SK-N-SH (cell line): ENCODE measurements around the gene FABP3. TPM values are rescaled to one million over a fixed set of nuclear protein-coding genes. Genes with fewer than 3 reads are reported as not detected.

Source experiments
- CTCF ChIA-PET: fragments of 300-600, 350-600 bp; formaldehyde crosslinking; extraction: SDS; loops from one replicate; lab custom pipeline; 2021; lab: Yijun Ruan, JAX
- POLR2A ChIA-PET: fragments of 350-600 bp; sonication (Branson Sonifier 250); formaldehyde crosslinking; extraction: SDS; loops from one replicate; lab custom pipeline; 2020; ENCODE audit warnings: antibody characterized with exemption, inconsistent platforms; lab: Yijun Ruan, JAX
- DNase-seq: peaks from one replicate; pipeline ENCODE4 v3.0.0; 2012
- H2AFZ ChIP-seq: fragments of 200-600 bp; sonication (generic); 2 replicates; pipeline ENCODE4 v1.8.1; 2016; ENCODE audit warnings: antibody characterized with exemption, mild to moderate bottlenecking, low read depth
- H3F3A ChIP-seq: fragments of 200-600 bp; sonication (generic); replicated peaks from 2 replicates; pipeline ENCODE3; 2016; ENCODE audit warnings: antibody characterized with exemption, mild to moderate bottlenecking; ENCODE audit not compliant: insufficient read depth
- H3K27ac ChIP-seq, 2 experiments: fragments of 200-500 bp in 1 of 2; fragments of 200-600 bp in 1 of 2; sonication (Bioruptor generic) in 1 of 2; sonication (generic), shearing (Covaris generic) in 1 of 2; 2 replicates each; pipeline versions ENCODE4 v1.5.1 to v1.6.1; 2014 to 2016; ENCODE audit warnings: low read depth in 2 of 2, inconsistent platforms in 1 of 2, low read length in 1 of 2, mild to moderate bottlenecking in 1 of 2, mixed read lengths in 1 of 2
- H3K27me3 ChIP-seq: fragments of 200-600 bp; sonication (generic), shearing (Covaris generic); 2 replicates; pipeline ENCODE4 v1.6.1; 2016; ENCODE audit warnings: mixed run types; ENCODE audit not compliant: insufficient read depth
- H3K36me3 ChIP-seq, 2 experiments: fragments of 200-500 bp in 1 of 2; fragments of 200-600 bp in 1 of 2; sonication (Bioruptor generic) in 1 of 2; sonication (generic) in 1 of 2; replicated peaks in 1 of 2; 2 replicates each; pipeline versions ENCODE3 to v1.5.1; 2014 to 2016; ENCODE audit warnings: low read length in 1 of 2, mild to moderate bottlenecking in 1 of 2; ENCODE audit not compliant: insufficient read depth in 2 of 2, control insufficient read depth in 1 of 2
- H3K4me1 ChIP-seq, 2 experiments: fragments of 200-500 bp in 1 of 2; fragments of 200-600 bp in 1 of 2; sonication (Bioruptor generic) in 1 of 2; sonication (generic), shearing (Covaris generic) in 1 of 2; 2 replicates each; pipeline versions ENCODE4 v1.5.1 to v1.6.1; 2014 to 2016; ENCODE audit warnings: low read depth in 1 of 2, low read length in 1 of 2, mixed run types in 1 of 2; ENCODE audit not compliant: insufficient read depth in 2 of 2, control insufficient read depth in 1 of 2
- H3K4me2 ChIP-seq: fragments of 200-600 bp; sonication (generic), shearing (Covaris generic); 2 replicates; pipeline ENCODE4 v1.6.1; 2017; ENCODE audit warnings: mixed run types
- H3K4me3 ChIP-seq, 2 experiments: fragments of 200-500 bp in 1 of 2; fragments of 200-600 bp in 1 of 2; sonication (Bioruptor generic) in 1 of 2; sonication (generic), shearing (Covaris generic) in 1 of 2; 2 replicates each; pipeline versions ENCODE4 v1.5.1 to v1.8.1; 2014 to 2016; ENCODE audit warnings: low read depth in 2 of 2, inconsistent platforms in 1 of 2, low read length in 1 of 2, mild to moderate bottlenecking in 1 of 2, mixed read lengths in 1 of 2, moderate library complexity in 1 of 2
- H3K79me2 ChIP-seq: fragments of 200-600 bp; sonication (generic); 2 replicates; pipeline ENCODE4 v1.8.1; 2017; ENCODE audit warnings: mild to moderate bottlenecking; ENCODE audit not compliant: insufficient read depth
- H3K9ac ChIP-seq: fragments of 200-600 bp; sonication (generic); 2 replicates; pipeline ENCODE4 v1.6.1; 2017; ENCODE audit warnings: mixed run types
- H3K9me2 ChIP-seq: fragments of 200-600 bp; sonication (generic); 2 replicates; pipeline ENCODE4 v1.6.1; 2017; ENCODE audit warnings: mixed run types
- H3K9me3 ChIP-seq: fragments of 200-600 bp; sonication (generic); 2 replicates; pipeline ENCODE4 v1.6.1; 2017; ENCODE audit warnings: mixed run types, mild to moderate bottlenecking, moderate library complexity
- H4K20me1 ChIP-seq: fragments of 200-600 bp; sonication (generic); 2 replicates; pipeline ENCODE4 v1.6.1; 2017; ENCODE audit warnings: mild to moderate bottlenecking, mixed run types; ENCODE audit not compliant: insufficient read depth
- CHD2 ChIP-seq: fragments of 150-350 bp; IDR thresholded peaks from 2 replicates; pipeline ENCODE4 v1.6.1; 2018; ENCODE audit warnings: low read length; ENCODE audit not compliant: partially characterized antibody
- ELF1 ChIP-seq: IDR thresholded peaks from 2 replicates; pipeline ENCODE4 v1.4.0; 2012
- FOSL2 ChIP-seq: IDR thresholded peaks from 2 replicates; pipeline ENCODE4 v1.4.0; 2012; ENCODE audit warnings: low read depth, mild to moderate bottlenecking, moderate library complexity, borderline replicate concordance
- FOXJ3 ChIP-seq: sonication (generic); formaldehyde crosslinking; IDR thresholded peaks from 2 replicates; pipeline ENCODE4 v1.5.1; 2020; ENCODE audit warnings: mild to moderate bottlenecking, missing genetic modification reagents
- FOXM1 ChIP-seq: IDR thresholded peaks from 2 replicates; pipeline ENCODE4 v1.4.0; 2012; ENCODE audit warnings: low read depth, mild to moderate bottlenecking
- GATA2 ChIP-seq: sonication (generic); formaldehyde crosslinking; IDR thresholded peaks from 2 replicates; pipeline ENCODE4 v1.5.0; 2020; ENCODE audit warnings: mild to moderate bottlenecking, missing genetic modification reagents
- MEF2A ChIP-seq: IDR thresholded peaks from 2 replicates; pipeline ENCODE4 v1.4.0; 2012; ENCODE audit warnings: low read depth, borderline replicate concordance
- NFIC ChIP-seq: IDR thresholded peaks from 2 replicates; pipeline ENCODE4 v1.4.0; 2012; ENCODE audit warnings: borderline replicate concordance
- RAD21 ChIP-seq: IDR thresholded peaks from 2 replicates; pipeline ENCODE4 v1.6.1; 2012; ENCODE audit warnings: mild to moderate bottlenecking, low read length
- RFX5 ChIP-seq: IDR thresholded peaks from 2 replicates; pipeline ENCODE4 v1.6.1; 2012; ENCODE audit warnings: mild to moderate bottlenecking, improper control_type of control experiment, low read length
- SIN3A ChIP-seq: IDR thresholded peaks from 2 replicates; pipeline ENCODE4 v1.6.1; 2012; ENCODE audit warnings: low read depth, mild to moderate bottlenecking, low read length, moderate library complexity, borderline replicate concordance
- SMC3 ChIP-seq: IDR thresholded peaks from 2 replicates; pipeline ENCODE4 v1.6.1; 2012; ENCODE audit warnings: low read depth, low read length, improper control_type of control experiment
- TCF12 ChIP-seq: IDR thresholded peaks from 2 replicates; pipeline ENCODE4 v1.4.0; 2012
- YY1 ChIP-seq: IDR thresholded peaks from 2 replicates; pipeline ENCODE4 v1.4.0; 2012; ENCODE audit warnings: low read depth, mild to moderate bottlenecking
- WGBS: methylation state at CpG from one replicate; pipeline ENCODE4 v1.1.6; 2017; ENCODE audit warnings: low lambda C conversion rate; 5-methylcytosine and 5-hydroxymethylcytosine counted together
- polyA plus RNA-seq, 3 experiments: library from polyadenylated mRNA; depleted of rRNA; stranded (reverse); fragments of >200 nt; gene quantifications; 2 replicates each; pipeline ENCODE4 v1.2.3, GENCODE V29; 2012
- TF ChIP-seq, protein P1 (sequence below): IDR thresholded peaks from 2 replicates; pipeline ENCODE4 v1.4.0; 2012; ENCODE audit warnings: low read depth
- TF ChIP-seq, protein P2 (sequence below): fragments of 200-600 bp; sonication (generic); IDR thresholded peaks from 2 replicates; pipeline ENCODE4 v1.6.1; 2017; ENCODE audit warnings: antibody characterized with exemption, mild to moderate bottlenecking, moderate library complexity
- TF ChIP-seq, protein P3 (sequence below): IDR thresholded peaks from 2 replicates; pipeline ENCODE4; 2012
- TF ChIP-seq, protein P4 (sequence below): IDR thresholded peaks from 2 replicates; pipeline ENCODE4 v1.4.0; 2012; ENCODE audit warnings: low read depth, borderline replicate concordance
- TF ChIP-seq, protein P5 (sequence below): IDR thresholded peaks from 2 replicates; pipeline ENCODE4 v1.6.1; 2012; ENCODE audit warnings: mild to moderate bottlenecking, low read depth, low read length, moderate library complexity

FABP3 gene
- 0.08 TPM in 1 of 2 replicates, not detected in the other for polyA plus RNA-seq (2012; rRNA removed)
- 0.16 TPM in 1 of 2 replicates, not detected in the other for polyA plus RNA-seq (2012; cell fraction: cytosol; rRNA removed)
- polyA plus RNA-seq (2012; cell fraction: nucleus; rRNA removed), result not detected in 2 replicates

DNA sequence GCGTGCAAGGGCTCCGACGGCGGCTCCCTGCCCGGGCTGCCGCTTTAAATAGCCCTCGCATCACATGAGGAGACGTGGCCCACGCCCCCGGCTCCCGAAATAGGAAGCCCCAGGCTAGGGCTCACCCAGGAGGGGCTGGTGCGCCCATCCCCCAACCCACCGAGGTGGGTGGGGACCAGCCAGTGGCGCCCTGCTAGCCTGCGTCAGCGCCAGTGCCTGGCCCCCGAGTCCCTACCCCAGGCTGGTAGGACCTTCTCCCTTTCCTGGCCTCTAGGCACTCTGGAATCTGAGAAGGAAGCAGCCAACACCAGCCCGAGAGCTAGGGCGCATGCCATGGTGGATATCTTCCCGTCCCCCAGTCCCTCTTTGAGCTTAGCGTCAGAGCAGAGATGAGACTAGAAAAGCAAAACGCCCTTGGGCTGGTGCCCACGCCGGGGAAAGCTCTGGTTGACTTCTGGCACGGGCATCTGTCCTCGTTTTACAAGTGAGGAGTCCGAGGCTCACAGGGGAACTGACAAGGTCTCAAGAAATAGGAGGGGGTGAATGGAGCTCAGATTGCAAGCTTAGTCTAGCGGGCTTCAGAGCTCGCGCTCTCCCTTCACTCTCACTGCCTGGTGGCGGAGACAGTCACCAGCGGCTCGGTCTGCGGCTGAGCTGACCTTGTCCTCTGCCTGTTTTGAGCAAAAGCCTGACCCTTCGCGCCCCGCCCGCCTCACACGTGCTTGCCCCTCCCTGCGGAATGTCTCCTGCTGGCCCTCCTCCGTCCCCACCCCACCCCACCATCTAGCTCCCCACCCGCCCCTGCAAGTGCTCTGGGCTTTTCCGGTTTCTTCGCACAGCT is at the start of gene FABP3:
FABP3 (minus strand) TSS at position 21 of the 841 bp plus-strand sequence. CDS start 62 bp downstream, outside the sequence.
- CTCF ChIA-PET, result interaction anchor here (1.1 to 12.3 kb wide), 5 partner anchors 17 to 190 kb away, joined by 3 to 88 read pairs (median 8); no protein-coding TSS in a partner anchor
- POLR2A ChIA-PET, result interaction anchor here (1.1 kb wide), 1 partner anchor 12 kb away, joined by 3 read pairs; no protein-coding TSS in a partner anchor
- peak within 1 kb of the TSS; percentile 62; the same call in 1 of the 2 replicates for H3K4me2 ChIP-seq
- no peaks in the 10 kb centered on the region for H3K79me2 ChIP-seq
- no peak within 1 kb of the TSS for H3K4me3 ChIP-seq
- H4K20me1 ChIP-seq, result no peaks in the 10 kb centered on the region
- DNase-seq, result peak; percentile 68
- no peaks in the 10 kb centered on the region for H3K27me3 ChIP-seq
- H3F3A ChIP-seq, result no peaks in the 10 kb centered on the region
- H3K36me3 ChIP-seq, result no peaks in the 10 kb centered on the region
- 62% methylated on average over 28 of the region's 44 CpGs for WGBS
- no peak within 1 kb of the TSS for H3K9ac ChIP-seq
- H3K9me2 ChIP-seq, result no peaks in the 10 kb centered on the region
- H2AFZ ChIP-seq, result no peak within 1 kb of the TSS
- H3K9me3 ChIP-seq, result no peaks in the 10 kb centered on the region
- peaks cover 0 to 26% of the 10 kb centered on the region in 2 experiments; a peak in 1 of 4 replicates for H3K4me1 ChIP-seq
- no peak for TF ChIP-seq GATA2 (CRISPR knock-in tag)
- TF ChIP-seq FOXM1, result no peak
- no peak for TF ChIP-seq SMC3
- TF ChIP-seq, protein P1, sequence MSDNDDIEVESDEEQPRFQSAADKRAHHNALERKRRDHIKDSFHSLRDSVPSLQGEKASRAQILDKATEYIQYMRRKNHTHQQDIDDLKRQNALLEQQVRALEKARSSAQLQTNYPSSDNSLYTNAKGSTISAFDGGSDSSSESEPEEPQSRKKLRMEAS, result no peak
- no peak for TF ChIP-seq ELF1
- no peak for TF ChIP-seq SIN3A
- no peak for TF ChIP-seq TCF12
- TF ChIP-seq, protein P2, sequence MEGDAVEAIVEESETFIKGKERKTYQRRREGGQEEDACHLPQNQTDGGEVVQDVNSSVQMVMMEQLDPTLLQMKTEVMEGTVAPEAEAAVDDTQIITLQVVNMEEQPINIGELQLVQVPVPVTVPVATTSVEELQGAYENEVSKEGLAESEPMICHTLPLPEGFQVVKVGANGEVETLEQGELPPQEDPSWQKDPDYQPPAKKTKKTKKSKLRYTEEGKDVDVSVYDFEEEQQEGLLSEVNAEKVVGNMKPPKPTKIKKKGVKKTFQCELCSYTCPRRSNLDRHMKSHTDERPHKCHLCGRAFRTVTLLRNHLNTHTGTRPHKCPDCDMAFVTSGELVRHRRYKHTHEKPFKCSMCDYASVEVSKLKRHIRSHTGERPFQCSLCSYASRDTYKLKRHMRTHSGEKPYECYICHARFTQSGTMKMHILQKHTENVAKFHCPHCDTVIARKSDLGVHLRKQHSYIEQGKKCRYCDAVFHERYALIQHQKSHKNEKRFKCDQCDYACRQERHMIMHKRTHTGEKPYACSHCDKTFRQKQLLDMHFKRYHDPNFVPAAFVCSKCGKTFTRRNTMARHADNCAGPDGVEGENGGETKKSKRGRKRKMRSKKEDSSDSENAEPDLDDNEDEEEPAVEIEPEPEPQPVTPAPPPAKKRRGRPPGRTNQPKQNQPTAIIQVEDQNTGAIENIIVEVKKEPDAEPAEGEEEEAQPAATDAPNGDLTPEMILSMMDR, result no peak
- no peak for TF ChIP-seq MEF2A
- no peak for TF ChIP-seq NFIC
- TF ChIP-seq RAD21, result no peak
- TF ChIP-seq RFX5, result no peak
- TF ChIP-seq CHD2, result no peak
- TF ChIP-seq, protein P3, sequence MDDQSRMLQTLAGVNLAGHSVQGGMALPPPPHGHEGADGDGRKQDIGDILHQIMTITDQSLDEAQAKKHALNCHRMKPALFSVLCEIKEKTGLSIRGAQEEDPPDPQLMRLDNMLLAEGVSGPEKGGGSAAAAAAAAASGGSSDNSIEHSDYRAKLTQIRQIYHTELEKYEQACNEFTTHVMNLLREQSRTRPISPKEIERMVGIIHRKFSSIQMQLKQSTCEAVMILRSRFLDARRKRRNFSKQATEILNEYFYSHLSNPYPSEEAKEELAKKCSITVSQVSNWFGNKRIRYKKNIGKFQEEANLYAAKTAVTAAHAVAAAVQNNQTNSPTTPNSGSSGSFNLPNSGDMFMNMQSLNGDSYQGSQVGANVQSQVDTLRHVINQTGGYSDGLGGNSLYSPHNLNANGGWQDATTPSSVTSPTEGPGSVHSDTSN, result no peak
- TF ChIP-seq FOSL2, result no peak
- TF ChIP-seq, protein P4, sequence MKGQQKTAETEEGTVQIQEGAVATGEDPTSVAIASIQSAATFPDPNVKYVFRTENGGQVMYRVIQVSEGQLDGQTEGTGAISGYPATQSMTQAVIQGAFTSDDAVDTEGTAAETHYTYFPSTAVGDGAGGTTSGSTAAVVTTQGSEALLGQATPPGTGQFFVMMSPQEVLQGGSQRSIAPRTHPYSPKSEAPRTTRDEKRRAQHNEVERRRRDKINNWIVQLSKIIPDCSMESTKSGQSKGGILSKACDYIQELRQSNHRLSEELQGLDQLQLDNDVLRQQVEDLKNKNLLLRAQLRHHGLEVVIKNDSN, result no peak
- TF ChIP-seq YY1, result no peak
- TF ChIP-seq, protein P5, sequence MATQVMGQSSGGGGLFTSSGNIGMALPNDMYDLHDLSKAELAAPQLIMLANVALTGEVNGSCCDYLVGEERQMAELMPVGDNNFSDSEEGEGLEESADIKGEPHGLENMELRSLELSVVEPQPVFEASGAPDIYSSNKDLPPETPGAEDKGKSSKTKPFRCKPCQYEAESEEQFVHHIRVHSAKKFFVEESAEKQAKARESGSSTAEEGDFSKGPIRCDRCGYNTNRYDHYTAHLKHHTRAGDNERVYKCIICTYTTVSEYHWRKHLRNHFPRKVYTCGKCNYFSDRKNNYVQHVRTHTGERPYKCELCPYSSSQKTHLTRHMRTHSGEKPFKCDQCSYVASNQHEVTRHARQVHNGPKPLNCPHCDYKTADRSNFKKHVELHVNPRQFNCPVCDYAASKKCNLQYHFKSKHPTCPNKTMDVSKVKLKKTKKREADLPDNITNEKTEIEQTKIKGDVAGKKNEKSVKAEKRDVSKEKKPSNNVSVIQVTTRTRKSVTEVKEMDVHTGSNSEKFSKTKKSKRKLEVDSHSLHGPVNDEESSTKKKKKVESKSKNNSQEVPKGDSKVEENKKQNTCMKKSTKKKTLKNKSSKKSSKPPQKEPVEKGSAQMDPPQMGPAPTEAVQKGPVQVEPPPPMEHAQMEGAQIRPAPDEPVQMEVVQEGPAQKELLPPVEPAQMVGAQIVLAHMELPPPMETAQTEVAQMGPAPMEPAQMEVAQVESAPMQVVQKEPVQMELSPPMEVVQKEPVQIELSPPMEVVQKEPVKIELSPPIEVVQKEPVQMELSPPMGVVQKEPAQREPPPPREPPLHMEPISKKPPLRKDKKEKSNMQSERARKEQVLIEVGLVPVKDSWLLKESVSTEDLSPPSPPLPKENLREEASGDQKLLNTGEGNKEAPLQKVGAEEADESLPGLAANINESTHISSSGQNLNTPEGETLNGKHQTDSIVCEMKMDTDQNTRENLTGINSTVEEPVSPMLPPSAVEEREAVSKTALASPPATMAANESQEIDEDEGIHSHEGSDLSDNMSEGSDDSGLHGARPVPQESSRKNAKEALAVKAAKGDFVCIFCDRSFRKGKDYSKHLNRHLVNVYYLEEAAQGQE, result no peak
- TF ChIP-seq FOXJ3 (CRISPR knock-in tag), result no peak
- peak within 1 kb of the TSS in 1 of 2 experiments; percentile 7; a peak in 2 of 4 replicates for H3K27ac ChIP-seq
